Stimulated activated CD8-positive, alpha-beta memory T cell treated with anti-CD3 and anti-CD28 coated beads, Interleukin-12 subunit alpha, Interleukin-12 subunit beta, amount 100 ng/mL, for 24 hours (primary cell): ENCODE measurements around the gene ZDHHC11.
"Not testable (repeated sequence)": the region's sequence is repeated elsewhere in the genome, so short reads cannot be mapped to it uniquely, and the experiment has no call there.

Experiments
- DNase-seq: peaks from one replicate; pipeline ENCODE4 v3.0.0-alpha.2; 2020; ENCODE audit errors: extremely low read depth

ZDHHC11 gene

DNA sequence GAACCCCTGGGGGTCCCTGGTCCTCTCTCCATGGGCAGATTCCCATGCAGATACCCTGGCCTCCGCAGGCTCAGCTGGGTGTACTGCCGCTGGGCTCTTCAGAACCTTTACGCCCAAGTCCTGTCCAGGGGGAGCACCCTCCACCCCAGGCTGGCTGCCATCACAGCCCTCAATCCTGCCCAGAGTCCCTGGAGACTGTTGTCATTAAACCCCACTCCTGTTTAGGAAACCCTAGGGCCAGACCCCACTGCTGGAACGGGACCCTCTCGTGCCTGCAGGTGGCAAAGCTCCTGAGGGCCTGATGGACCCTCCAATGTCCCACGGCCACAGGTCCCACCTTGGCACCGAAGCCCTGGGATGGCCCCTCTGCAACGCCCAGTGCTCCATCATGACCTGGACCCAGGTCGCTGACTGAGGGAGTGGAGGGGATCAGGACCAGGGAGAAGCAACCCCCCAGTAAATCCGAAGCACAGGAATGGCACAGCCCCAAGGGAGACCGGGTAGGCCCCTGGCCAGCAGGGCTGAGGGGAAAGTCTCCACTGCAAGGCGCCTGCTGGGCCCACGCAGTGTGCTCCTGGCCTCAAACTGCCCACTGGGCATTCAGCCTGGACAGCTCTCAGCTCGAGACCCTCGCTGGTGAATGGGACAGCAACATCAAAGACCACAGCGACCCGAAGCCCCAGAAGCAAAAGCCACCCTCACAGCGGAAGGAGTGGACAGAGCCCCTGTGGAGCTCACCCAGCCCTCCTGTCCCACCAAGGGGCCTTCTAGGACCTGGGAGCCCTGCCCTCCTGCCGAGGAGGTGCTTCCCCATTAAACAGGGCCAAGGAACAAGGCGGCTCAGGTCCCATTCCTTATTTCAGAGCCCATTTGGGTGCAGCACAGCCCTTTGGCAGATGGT lies 74.6 kb downstream of the ZDHHC11 start:
- DNase-seq: no peak

DNA sequence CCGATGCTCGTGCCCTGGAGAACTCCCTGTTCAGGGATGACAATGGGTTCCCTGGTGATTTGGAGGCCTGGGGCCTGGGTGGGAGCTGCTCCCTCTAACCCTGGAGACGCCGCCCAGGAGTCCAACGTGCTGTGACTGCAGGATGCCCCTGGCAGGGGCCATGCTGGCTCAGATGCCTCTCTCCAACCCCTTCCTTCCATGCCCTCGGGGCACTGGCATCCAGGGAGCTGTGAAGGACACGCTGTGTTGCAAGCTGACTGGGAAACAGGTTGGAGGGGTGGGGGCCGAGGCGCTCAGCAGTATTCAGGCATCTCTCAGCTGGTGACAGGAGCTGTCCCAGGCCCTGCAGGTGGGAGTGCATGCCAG lies 75.2 kb downstream of the ZDHHC11 start:
- not testable (repeated sequence) for DNase-seq

DNA sequence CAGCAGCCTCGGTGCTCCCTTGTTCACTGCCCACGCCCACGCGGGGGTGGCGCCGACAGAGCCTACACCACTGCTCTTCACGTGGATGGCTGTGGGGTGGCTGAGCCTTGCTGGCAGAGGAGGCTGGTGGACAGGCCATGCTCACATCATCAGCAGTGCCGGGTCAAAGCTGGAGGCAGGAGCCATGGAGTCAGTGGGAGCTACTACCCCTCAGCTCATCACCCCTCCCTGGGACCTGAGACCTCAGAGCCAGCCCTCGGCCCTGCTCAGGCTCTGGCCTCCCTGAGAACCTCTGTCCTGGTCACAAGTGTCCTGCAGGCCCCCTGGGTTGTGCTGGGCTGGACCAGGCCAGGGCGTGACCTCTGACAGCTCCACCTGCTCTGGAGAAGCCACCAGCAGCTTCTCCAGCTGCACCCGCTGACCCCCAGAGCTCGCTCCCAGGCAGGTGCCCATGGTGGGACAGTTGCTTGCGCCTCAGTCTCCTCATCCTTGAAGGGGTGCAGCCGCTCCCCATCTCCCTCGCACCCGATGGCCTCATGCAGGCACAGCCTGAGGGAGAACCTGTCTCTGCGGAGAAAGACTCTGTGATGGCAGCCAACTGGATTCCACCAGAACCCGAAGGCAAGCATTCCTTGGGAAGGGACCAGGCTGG lies 75.8 kb downstream of the ZDHHC11 start:
- not testable (repeated sequence) for DNase-seq

DNA sequence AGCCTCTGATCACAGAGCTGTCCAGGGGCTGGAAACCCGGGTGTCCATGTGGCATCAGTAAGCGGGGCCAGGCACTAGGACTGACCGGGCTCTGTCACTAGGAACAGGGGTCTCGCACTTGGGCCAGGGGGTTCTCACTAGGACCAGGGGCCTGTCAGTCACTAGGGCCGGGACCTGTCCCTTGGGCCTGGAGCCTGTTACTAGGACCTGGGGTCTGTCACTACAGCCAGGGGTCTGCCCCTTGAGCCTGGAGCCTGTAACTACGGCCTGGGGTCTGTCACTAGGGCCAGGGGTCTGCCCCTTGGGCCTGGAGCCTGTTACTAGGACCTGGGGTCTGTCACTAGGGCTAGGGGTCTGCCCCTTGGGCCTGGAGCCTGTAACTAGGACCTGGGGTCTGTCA lies 76.5 kb downstream of the ZDHHC11 start:
- not testable (repeated sequence) for DNase-seq

DNA sequence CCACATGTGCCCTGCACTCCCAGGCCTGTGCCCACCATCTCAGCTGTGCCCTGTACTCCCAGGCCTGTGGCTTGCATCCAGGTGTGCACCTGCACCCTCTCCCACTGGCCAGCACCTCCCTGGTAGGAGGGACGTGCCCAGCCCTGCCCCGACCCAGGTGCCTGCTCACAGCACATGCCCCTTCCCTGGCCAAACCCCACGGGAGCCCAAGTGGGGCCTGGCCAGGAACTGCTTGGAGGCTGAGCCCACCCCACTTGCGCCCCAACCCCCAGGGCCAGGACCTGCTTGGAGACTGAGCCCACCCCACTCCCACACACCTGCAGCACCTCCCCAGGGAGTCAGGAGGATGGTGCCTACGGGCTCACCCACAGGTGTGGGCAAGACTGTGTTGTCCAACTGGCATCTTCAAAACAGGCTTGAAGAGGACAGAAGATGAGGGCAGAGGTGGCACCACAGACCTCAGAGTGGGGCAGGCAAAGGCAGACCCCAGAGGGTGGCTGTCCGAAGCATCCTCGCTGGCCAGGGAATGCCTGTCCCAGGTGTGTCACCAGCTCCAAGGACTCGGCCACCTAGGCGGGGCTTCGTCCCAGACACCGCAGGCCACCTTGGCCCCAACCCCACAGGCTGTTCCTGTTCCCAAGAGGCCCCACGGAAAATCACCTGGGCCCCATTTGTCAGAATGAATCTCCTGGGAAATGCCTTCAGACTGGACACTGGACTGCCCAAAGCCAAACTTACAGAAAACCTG lies 77.1 kb downstream of the ZDHHC11 start:
- no peak for DNase-seq

DNA sequence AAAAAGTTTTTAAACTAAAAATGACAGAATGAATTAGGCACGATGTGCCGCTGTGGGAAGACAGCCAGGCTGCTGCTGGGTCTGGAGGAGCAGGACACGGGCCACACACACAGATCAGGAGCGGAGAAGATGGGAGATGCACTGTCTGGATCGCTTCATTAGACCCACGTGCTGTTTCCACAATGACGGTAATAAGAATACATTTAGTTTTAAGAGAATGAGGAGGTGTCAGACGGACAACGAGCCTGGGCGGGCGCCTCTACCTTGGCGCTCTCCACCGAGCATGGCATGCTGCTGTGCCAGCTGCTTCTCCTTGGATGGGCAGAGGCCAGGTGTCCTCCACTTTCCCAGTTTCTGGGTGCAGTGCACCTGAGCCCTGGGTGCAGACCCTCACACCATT lies 77.9 kb downstream of the ZDHHC11 start:
- not testable (repeated sequence) for DNase-seq

DNA sequence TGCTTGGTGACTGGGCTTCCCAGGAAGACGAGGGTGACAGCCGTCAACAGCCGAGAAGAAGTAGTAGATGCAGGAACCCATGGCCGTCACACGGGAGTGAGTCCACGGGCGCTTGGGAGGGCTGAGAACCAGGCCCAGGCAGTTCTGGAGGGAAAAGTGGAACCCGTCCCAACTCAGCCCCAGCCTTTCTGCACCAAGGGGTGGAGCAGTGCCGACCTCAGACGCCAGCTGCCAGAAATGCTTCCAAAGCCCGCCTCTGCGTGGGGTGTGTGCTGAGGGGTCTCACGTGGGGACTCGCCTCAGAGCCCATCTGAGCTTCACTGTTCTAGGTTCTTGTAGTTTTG lies 78.3 kb downstream of the ZDHHC11 start:
- DNase-seq: not testable (repeated sequence)

DNA sequence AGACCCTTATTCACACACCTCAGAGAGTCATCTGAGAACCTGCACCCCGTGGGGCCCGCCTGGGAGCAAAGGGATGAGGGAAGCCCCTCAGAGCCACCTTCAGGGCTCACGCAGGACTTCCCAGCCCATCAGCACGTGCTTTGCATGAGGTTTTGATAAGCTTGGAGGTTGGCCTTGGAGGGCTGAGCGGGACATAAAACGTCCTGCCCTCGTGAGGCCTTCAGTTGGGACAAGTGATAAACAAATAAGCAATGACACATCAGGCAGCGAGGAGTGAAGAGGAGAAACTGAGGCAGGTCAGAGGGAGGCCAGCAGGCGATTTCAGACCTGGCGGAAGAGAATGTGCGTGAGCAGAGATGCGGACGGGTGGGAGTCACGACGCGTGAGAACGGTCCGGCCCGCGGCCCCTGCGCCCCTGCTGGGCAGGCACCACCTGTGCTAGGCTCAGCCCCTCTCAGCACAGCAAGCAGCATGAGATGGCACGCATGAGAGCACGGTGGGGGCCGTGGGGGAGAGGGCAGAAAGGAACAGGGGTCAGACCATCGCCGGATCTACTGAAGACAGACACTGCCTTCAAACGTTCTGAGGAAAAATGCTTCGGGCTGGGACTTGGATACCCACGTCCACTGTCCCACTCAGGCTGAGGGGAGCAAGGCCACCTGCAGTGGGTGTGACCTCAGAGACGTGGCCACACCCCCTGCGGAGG lies 78.8 kb downstream of the ZDHHC11 start:
- not testable (repeated sequence) for DNase-seq

DNA sequence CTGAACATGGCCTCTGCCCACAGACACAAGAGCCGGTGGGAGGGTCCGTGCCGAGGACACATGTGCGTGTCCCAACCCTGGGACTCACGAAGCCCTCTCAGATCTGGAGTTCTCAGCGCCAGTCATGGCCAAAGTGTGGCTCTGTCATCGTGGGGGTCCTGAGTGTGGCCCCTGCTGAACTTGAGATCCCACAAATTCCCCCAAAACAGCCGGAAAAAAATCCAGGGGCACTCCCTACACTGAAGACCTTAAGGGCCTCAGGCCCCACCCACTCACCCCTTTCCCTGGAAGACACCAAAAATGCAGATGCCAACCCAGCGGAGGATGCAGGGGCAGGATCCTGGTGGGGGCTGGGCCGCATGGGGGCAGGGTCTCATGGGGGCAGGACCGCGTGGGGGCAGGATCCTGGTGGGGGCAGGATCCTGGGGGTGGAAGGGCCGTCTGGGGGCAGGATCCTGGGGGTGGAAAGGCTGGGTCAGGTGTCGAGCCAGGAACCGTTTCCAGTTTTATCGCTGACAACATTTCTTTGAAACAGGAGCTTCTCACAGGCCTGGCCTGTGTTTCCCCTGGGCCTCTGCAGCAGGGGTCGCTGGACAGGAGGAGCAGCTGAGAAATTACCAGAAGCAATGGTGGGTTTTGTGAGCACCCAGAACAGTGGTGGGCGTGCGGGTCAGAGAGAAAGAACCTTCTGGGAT lies 79.6 kb downstream of the ZDHHC11 start:
- DNase-seq: not testable (repeated sequence)

DNA sequence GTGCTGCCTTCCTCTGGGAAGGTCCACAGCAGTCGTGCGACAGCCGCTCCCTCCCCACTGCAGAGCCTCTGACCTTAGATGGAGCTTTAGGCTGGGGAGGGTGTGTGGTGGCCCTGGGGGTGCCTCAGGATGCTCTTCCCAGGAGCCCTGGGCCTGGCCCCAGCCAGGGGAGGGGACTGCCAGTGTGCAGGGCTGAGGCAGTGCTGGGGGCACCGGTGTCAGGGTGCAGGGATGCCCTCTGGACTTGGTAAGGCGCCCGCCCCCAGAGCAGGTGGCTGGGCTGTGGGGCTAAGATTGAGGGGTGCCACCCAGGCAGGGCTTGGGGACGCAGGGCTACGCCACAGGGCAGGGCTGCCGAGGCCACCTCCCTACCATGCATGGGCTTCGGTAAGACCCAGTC lies 80.2 kb downstream of the ZDHHC11 start:
- not testable (repeated sequence) for DNase-seq

DNA sequence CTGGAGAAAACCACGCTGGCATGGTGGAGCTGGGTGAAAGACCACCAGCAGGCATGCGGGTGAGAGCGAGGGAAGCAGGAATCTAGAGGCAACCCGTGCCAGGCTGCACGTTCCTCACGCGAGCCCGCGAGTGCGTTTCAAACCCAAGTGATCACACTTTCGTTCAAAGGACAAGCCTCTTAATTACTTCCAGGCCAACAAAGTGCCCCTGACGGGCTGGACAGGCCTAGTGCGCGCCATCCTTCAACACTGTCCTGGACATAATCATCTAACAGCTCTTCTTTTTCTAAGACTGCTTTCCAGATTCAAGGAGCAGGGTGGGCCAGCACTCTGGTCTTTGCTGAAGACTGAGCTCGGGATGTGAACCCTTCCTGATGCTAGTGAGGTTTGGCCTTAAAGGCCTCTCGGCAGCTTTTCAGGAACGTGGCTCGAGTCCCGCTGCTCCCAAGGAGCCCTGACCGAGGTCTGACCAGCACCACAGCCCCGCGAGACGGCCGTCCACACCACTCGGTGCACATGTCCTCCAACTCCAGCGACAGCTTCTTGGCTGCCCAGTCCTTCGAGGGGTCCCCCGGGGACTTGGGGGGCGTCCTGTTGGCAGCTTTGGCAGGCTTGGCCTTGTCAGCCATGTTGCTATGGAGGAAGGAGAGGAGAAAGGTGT lies 81.2 kb downstream of the ZDHHC11 start:
- not testable (repeated sequence) for DNase-seq

DNA sequence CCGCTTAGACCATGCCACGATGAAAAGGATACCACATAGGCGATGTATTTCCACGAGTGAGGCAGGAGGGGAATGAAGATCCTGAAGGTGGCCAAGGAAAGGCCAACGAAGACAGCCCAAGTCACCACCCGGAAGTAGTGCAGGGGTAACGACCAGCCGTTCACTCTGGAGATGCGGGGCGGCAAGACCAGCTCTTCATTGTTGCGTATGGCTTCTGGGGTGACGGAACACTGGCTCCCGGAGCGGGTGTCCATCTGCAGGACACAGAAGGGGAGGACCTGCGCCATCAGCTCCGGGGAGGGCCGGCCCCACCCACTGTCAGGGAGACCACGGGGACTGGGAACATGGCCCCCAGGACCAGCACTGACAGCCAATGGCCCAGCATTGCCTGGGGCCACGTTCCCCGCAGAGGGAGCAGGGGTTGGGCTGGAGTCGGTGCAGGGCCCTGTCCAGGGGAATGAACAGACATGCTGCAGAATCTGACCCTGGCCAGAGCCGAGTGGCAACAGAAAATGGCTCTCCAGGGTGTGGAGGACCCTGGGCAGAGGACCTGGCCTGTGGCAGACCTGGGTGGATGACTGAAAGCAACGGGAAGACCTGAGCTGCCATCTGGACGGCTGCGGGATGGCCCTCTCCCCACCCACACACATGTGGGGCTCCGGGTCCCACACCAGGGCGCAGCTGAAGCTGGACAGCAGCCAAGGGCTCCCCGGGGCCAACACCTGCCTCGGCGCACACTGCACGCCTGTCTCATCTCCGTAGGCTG lies 83.9 kb downstream of the ZDHHC11 start:
- no peak for DNase-seq

DNA sequence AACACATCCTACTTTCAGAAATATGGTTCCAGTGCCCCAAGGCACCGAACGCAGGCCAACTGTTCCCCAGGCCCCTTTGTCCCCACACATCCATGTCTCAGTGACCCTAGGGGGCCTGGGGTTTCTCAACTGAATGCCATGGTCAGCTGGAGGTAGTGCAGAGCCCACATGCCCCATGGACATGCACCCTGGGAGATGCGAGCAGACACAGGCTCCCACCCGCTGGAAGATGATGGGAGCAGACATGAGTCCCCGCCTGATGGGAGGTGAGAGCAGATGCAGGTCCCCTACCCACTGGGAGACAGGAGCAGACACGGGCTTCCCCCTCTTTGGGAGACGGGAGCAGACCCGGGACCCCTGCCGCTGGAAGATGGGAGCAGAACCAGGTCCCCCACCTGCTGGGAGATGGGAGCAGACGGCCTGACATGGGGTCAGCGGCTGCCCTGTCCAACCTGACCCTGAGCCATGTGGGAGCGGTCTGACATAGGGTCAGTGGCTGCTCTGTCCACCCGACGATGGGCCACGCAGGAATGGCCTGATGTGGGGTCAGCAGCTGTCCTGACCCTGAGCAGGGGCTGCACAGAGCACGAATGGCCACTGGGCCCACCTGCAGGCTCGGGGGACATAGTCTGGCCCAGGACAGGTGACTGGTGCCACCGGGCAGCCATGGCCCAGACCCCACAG lies 84.7 kb downstream of the ZDHHC11 start:
- DNase-seq: no peak

DNA sequence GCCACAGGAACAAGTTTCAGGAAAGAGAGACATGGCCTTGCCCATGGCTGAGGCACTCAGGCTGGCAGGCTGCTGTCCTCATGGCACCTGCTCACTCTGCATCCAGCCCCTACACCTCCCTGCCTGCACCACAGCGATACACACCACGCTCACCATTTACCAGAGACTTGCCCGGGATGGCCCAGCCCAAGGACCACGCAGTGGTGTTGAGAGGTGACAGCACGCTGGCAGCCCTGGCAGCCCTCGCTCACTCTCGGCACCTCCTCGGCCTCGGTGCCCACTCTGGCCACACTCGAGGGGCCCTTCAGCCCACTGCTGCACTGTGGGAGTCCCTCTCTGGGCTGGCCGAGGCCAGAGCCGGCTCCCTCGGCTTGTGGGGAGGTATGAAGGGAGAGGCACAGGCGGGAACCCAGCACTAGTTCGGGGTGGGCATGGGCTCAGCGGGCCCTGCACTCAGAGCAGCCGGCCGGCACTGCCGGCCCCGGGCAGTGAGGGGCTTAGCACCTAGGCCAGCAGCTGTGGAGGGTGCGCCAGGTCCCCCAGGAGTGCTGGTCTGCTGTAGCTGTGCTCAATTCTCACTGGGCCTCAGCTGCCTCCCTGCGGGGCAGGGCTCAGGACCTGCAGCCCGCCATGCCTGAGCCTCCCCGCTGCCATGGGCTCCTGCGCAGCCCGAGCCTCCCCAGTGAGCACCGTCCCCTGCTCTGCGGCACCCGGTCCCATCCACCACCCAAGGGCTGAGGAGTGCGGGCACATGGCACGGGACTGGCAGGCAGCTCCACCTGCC lies 86.6 kb downstream of the ZDHHC11 start:
- DNase-seq: no peak

DNA sequence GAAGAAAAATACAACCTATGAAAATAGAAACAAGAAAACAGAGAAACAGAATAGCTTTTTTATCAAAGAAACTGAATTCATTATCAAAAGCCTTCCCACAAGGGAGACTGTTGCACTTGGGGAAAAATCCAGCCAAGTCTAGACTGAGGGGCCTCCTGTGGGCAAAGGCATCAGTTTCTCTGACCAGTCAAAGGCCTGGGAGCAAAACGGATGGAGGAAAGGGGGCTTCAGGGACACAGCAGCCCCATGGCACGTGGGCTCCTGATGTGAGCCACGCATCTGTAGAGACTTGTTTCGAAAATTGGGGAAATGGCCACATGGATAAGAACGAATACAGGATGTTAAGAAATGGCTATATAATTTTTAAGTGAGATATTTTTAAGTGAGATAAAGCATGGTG lies 87.4 kb downstream of the ZDHHC11 start:
- no peak for DNase-seq

DNA sequence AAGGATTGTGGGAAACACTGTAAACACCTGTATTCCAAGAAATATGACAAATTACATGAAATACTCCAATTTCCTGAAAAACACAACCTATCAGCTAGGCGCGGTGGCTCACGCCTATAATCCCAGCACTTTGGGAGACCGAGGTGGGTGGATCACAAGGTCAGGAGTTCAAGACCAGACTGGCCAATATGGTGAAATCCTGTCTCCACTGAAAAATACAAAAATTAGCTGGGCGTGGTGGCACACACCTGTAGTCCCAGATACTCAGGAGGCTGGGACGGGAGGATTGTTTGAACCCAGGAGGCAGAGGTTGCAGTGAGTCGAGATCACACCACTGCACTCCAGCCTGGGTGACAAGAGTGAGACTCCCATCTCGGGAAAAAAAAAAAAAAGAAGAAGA lies 87.8 kb downstream of the ZDHHC11 start:
- not testable (repeated sequence) for DNase-seq

DNA sequence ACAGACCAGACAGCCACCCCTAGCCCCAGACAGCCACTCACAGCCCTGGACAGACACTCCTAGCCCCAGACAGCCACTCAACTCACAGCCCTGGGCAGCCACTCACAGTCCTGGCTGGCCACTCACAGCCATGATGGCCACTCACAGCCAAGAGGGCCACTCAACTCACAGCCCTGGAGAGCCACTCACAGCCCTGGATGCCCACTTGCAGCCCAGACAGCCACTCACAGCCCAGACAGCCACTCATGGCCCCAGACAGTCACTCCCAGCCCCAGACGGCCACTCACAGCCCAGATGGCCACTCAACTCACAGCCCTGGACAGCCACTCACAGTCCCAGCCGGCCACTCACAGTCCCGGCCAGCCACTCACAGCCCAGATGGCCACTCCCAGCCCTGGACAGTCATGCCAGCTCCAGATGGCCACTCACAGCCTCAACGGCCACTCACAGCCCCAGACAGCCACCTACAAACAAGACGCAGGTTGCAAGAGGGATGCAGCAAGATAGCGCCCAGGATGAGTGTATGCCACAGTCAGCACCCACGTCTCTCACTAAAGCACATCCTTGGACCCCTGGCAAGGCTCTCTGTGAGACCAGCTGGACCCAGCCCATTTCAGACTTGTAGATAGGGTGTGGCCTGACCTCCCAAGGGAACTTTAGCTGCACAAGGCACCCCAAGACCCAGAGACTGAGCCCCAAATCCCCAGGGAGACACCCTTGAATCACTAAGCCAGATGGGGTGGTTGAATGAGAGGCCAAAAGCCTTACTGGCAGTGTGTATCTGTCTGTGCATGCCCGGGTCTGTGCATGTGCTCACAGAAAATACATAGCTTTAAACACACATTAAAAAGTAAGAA lies 88.7 kb downstream of the ZDHHC11 start:
- DNase-seq: no peak
